ENCODE measurements around the gene TRPC4AP.

GRCh38 chr20:35006009-35006408 lies 86.6 kb downstream of the TRPC4AP start:
- TF ChIP-seq CTCF (IDR thresholded peaks at IDR 0.05), result no peak
- no peak for TF ChIP-seq POLR2A (IDR thresholded peaks at IDR 0.05)
